GM06990 (cell line): Measurements from ENCODE around the gene KAT8.

Experiments
- DNase-seq: peaks from one replicate; pipeline ENCODE4 v3.0.0-alpha.2; 2011; ENCODE audit not compliant: insufficient read length; ENCODE audit errors: extremely low read depth
- H3K27me3 ChIP-seq: replicated peaks from 2 replicates; pipeline ENCODE4 v1.6.0; 2011; ENCODE audit warnings: low read length; ENCODE audit not compliant: control insufficient read depth, insufficient read depth
- H3K36me3 ChIP-seq: 2 replicates; pipeline ENCODE4 v1.5.1; 2011; ENCODE audit warnings: low read length; ENCODE audit not compliant: control insufficient read depth, insufficient read depth
- H3K4me3 ChIP-seq: replicated peaks from 2 replicates; pipeline ENCODE4 v1.5.1; 2011; ENCODE audit warnings: low read depth, mild to moderate bottlenecking, control low read depth, low read length
- CTCF ChIP-seq: IDR thresholded peaks from 2 replicates; pipeline ENCODE4 v1.5.1; 2011; ENCODE audit warnings: low read length, control low read depth, mild to moderate bottlenecking, inconsistent platforms; ENCODE audit not compliant: insufficient read depth, poor library complexity, severe bottlenecking

Gene KAT8

GRCh38 chr16:31085873-31086628 is 31.4 kb upstream of the KAT8 start:
- H3K4me3 ChIP-seq, result no peak overlapping the region
- TF ChIP-seq CTCF, result no peak
- no peak for DNase-seq
- peaks cover 18% of the 10 kb centered on the region for H3K36me3 ChIP-seq
- no peaks in the 10 kb centered on the region for H3K27me3 ChIP-seq

- no peaks in the 10 kb centered on the region for H3K27me3 ChIP-seq
- no peak overlapping the region for H3K4me3 ChIP-seq
- DNase-seq, result no peak
- no peak for TF ChIP-seq CTCF
- H3K36me3 ChIP-seq, result peaks cover 19% of the 10 kb centered on the region
Observed at GRCh38 chr16:31086629-31086906, 30.9 kb upstream of the KAT8 start.

- Histone ChIP-seq H3K4me3 (no peak overlapping the region), H3K36me3 (peaks cover 17% of the 10 kb centered on the region)
- DNase-seq, result no peak
Observed at GRCh38 chr16:31087481-31087880, 30.0 kb upstream of the KAT8 start.

GRCh38 chr16:31087971-31088370 is 29.5 kb upstream of the KAT8 start:
- peaks cover 17% of the 10 kb centered on the region for H3K36me3 ChIP-seq
- H3K27me3 ChIP-seq, result no peaks in the 10 kb centered on the region
- DNase-seq, result no peak

More at GRCh38 chr16:31087481-31087880, 30.0 kb upstream of the KAT8 start:
- no peaks in the 10 kb centered on the region for H3K27me3 ChIP-seq
- TF ChIP-seq CTCF, result no peak

GRCh38 chr16:31088459-31089183 is 28.8 kb upstream of the KAT8 start, which contains the start of gene PRSS53:
Gene PRSS53 (minus strand): TSS chr16:31088943. CDS start chr16:31088809, 134 bp downstream.
- no peak within 1 kb of the TSS for H3K4me3 ChIP-seq
- H3K36me3 ChIP-seq, result peaks cover 17% of the 10 kb centered on the region
- DNase-seq, result no peak
- no peaks in the 10 kb centered on the region for H3K27me3 ChIP-seq
- no peak for TF ChIP-seq CTCF

More at GRCh38 chr16:31087971-31088370, 29.5 kb upstream of the KAT8 start:
- no peak overlapping the region for H3K4me3 ChIP-seq
- TF ChIP-seq CTCF, result no peak
